ENCODE measurements around the gene TMEM87B.
A peak's percentile ranks its signal among the peaks of the same experiment; 100 is the strongest.
"Not testable (repeated sequence)": the region's sequence is repeated elsewhere in the genome, so short reads cannot be mapped to it uniquely, and the experiment has no call there.

The TMEM87B gene

DNA sequence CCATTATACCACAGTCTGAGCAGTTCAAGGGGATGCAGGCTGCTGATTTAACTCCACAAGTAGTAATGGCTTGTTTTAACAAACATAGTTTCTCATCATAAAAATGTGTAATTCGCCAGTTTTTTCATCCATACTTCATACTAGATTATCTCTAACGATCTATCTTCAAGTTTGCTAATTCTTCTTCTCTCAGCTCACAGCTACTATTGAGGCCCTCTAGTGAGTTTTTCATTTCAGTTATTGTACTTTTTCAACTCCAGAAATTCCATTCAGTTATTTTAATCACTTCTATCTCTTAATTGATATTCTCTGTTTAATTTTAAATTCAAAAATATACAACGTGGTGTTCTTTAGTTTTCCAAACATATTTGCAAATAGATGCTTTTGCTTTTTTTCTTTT, 20.1 kb upstream of the TMEM87B start:
- Histone ChIP-seq H2BK15ac (replicated peaks; ENCODE audit: low read depth) (peak overlapping the region; percentile 96), H4K8ac (ENCODE audit: low read depth, low read length) (no peak overlapping the region), H4K5ac (ENCODE audit: low read length) (no peak overlapping the region), H3K27me3 (ENCODE audit: insufficient read depth, low read length, poor library complexity) (no peaks in the 10 kb centered on the region), H3K4ac (ENCODE audit: low read depth, low read length) (no peak overlapping the region), H3K4me1 (ENCODE audit: control insufficient read depth, low read depth, low read length) (peaks cover 5% of the 10 kb centered on the region), H3K27ac (ENCODE audit: low read depth, low read length) (no peak overlapping the region), H3K23ac (ENCODE audit: low read length) (no peak overlapping the region), H2BK120ac (ENCODE audit: low read depth, low read length) (peak overlapping the region; percentile 12), H2BK5ac (ENCODE audit: low read length) (no peak overlapping the region), H3K18ac (ENCODE audit: low read length) (no peak overlapping the region), H3K56ac (ENCODE audit: low read length) (no peak overlapping the region), H3K4me2 (ENCODE audit: low read length) (no peak overlapping the region), H3K4me3 (ENCODE audit: low read length) (no peak overlapping the region), H3K36me3 (ENCODE audit: control insufficient read depth, insufficient read depth, low read length) (no peaks in the 10 kb centered on the region), H2AK5ac (ENCODE audit: low read length) (no peak overlapping the region), H3K79me2 (ENCODE audit: control insufficient read depth, insufficient read depth, low read length) (no peaks in the 10 kb centered on the region), H3K79me1 (ENCODE audit: low read length) (no peaks in the 10 kb centered on the region), H3K9ac (ENCODE audit: low read length) (no peak overlapping the region)
- no peak for DNase-seq
- no CpG with 5 or more reads among the region's 3 CpGs for WGBS (ENCODE audit: extremely low coverage, insufficient coverage, low lambda C conversion rate)

- Histone ChIP-seq H2BK5ac (ENCODE audit: low read length) (no peak overlapping the region), H3K4me2 (ENCODE audit: low read length) (no peak overlapping the region), H3K27ac (ENCODE audit: low read depth, low read length) (no peak overlapping the region), H3K4me3 (ENCODE audit: low read length) (no peak overlapping the region), H2BK15ac (replicated peaks; ENCODE audit: low read depth) (peak overlapping the region; percentile 74), H3K56ac (ENCODE audit: low read length) (no peak overlapping the region), H3K4me1 (ENCODE audit: control insufficient read depth, low read depth, low read length) (peaks cover 7% of the 10 kb centered on the region), H4K8ac (ENCODE audit: low read depth, low read length) (no peak overlapping the region), H3K79me1 (ENCODE audit: low read length) (no peaks in the 10 kb centered on the region), H3K4ac (ENCODE audit: low read depth, low read length) (peak overlapping the region; percentile 3), H3K36me3 (ENCODE audit: control insufficient read depth, insufficient read depth, low read length) (no peaks in the 10 kb centered on the region), H3K9ac (ENCODE audit: low read length) (no peak overlapping the region), H3K18ac (ENCODE audit: low read length) (peak overlapping the region; percentile 84), H2AK5ac (ENCODE audit: low read length) (no peak overlapping the region), H4K5ac (ENCODE audit: low read length) (no peak overlapping the region), H2BK120ac (ENCODE audit: low read depth, low read length) (no peak overlapping the region), H3K23ac (ENCODE audit: low read length) (no peak overlapping the region), H3K27me3 (ENCODE audit: insufficient read depth, low read length, poor library complexity) (no peaks in the 10 kb centered on the region), H3K79me2 (ENCODE audit: control insufficient read depth, insufficient read depth, low read length) (no peaks in the 10 kb centered on the region)
- WGBS (ENCODE audit: extremely low coverage, insufficient coverage, low lambda C conversion rate), result no CpG with 5 or more reads among the region's 1 CpG
- no peak for DNase-seq
These were observed 19.3 kb upstream of the TMEM87B start for GRCh38 chr2:112035786-112036185.

GRCh38 chr2:112039556-112039955, 15.5 kb upstream of the TMEM87B start:
- peak; percentile 82 for DNase-seq
- H4K5ac ChIP-seq (ENCODE audit: low read length); H3K4me2 ChIP-seq (ENCODE audit: low read length); H3K23ac ChIP-seq (ENCODE audit: low read length); H2BK15ac ChIP-seq (replicated peaks; ENCODE audit: low read depth); H3K36me3 ChIP-seq (ENCODE audit: control insufficient read depth, insufficient read depth, low read length); H3K4me3 ChIP-seq (ENCODE audit: low read length); H2AK5ac ChIP-seq (ENCODE audit: low read length); H3K79me1 ChIP-seq (ENCODE audit: low read length); H3K27me3 ChIP-seq (ENCODE audit: insufficient read depth, low read length, poor library complexity); H3K79me2 ChIP-seq (ENCODE audit: control insufficient read depth, insufficient read depth, low read length); H3K4me1 ChIP-seq (ENCODE audit: control insufficient read depth, low read depth, low read length): not testable (repeated sequence)
- peak overlapping the region; percentile 86 for H3K18ac ChIP-seq (ENCODE audit: low read length)
- H4K8ac ChIP-seq (ENCODE audit: low read depth, low read length), result peak overlapping the region; percentile 88
- peak overlapping the region; percentile 95 for H3K4ac ChIP-seq (ENCODE audit: low read depth, low read length)
- H2BK5ac ChIP-seq (ENCODE audit: low read length), result peak overlapping the region; percentile 93
- no CpG with 5 or more reads among the region's 12 CpGs for WGBS (ENCODE audit: extremely low coverage, insufficient coverage, low lambda C conversion rate)
- H3K9ac ChIP-seq (ENCODE audit: low read length), result peak overlapping the region; percentile 38
- peak overlapping the region; percentile 81 for H3K56ac ChIP-seq (ENCODE audit: low read length)
- peak overlapping the region; percentile 95 for H2BK120ac ChIP-seq (ENCODE audit: low read depth, low read length)
- H3K27ac ChIP-seq (ENCODE audit: low read depth, low read length), result peak overlapping the region; percentile 98

GRCh38 chr2:112040066-112040465, 15.0 kb upstream of the TMEM87B start:
- not testable (repeated sequence) for H3K36me3 ChIP-seq (ENCODE audit: control insufficient read depth, insufficient read depth, low read length); H3K4me3 ChIP-seq (ENCODE audit: low read length); H3K79me1 ChIP-seq (ENCODE audit: low read length); H3K79me2 ChIP-seq (ENCODE audit: control insufficient read depth, insufficient read depth, low read length); H3K23ac ChIP-seq (ENCODE audit: low read length); H2BK15ac ChIP-seq (replicated peaks; ENCODE audit: low read depth); H3K4me1 ChIP-seq (ENCODE audit: control insufficient read depth, low read depth, low read length); H3K4me2 ChIP-seq (ENCODE audit: low read length); H4K5ac ChIP-seq (ENCODE audit: low read length); H3K9ac ChIP-seq (ENCODE audit: low read length); H2AK5ac ChIP-seq (ENCODE audit: low read length); H2BK120ac ChIP-seq (ENCODE audit: low read depth, low read length); H4K8ac ChIP-seq (ENCODE audit: low read depth, low read length); H3K27me3 ChIP-seq (ENCODE audit: insufficient read depth, low read length, poor library complexity)
- Histone ChIP-seq H3K18ac (ENCODE audit: low read length) (peak overlapping the region; percentile 86), H3K56ac (ENCODE audit: low read length) (peak overlapping the region; percentile 81), H2BK5ac (ENCODE audit: low read length) (peak overlapping the region; percentile 93), H3K27ac (ENCODE audit: low read depth, low read length) (peak overlapping the region; percentile 98), H3K4ac (ENCODE audit: low read depth, low read length) (peak overlapping the region; percentile 95)
- peak; percentile 94 for DNase-seq
- no CpG with 5 or more reads among the region's 2 CpGs for WGBS (ENCODE audit: extremely low coverage, insufficient coverage, low lambda C conversion rate)

GRCh38 chr2:112041460-112041859, 13.6 kb upstream of the TMEM87B start:
- not testable (repeated sequence) for H4K8ac ChIP-seq (ENCODE audit: low read depth, low read length); H3K23ac ChIP-seq (ENCODE audit: low read length); H3K9ac ChIP-seq (ENCODE audit: low read length); H2BK120ac ChIP-seq (ENCODE audit: low read depth, low read length); H3K79me2 ChIP-seq (ENCODE audit: control insufficient read depth, insufficient read depth, low read length); H3K4me2 ChIP-seq (ENCODE audit: low read length); DNase-seq; H2BK15ac ChIP-seq (replicated peaks; ENCODE audit: low read depth); H3K4me3 ChIP-seq (ENCODE audit: low read length); H3K36me3 ChIP-seq (ENCODE audit: control insufficient read depth, insufficient read depth, low read length); H3K27me3 ChIP-seq (ENCODE audit: insufficient read depth, low read length, poor library complexity); H3K4me1 ChIP-seq (ENCODE audit: control insufficient read depth, low read depth, low read length); H2AK5ac ChIP-seq (ENCODE audit: low read length); H4K5ac ChIP-seq (ENCODE audit: low read length); H3K79me1 ChIP-seq (ENCODE audit: low read length)
- Histone ChIP-seq H3K27ac (ENCODE audit: low read depth, low read length) (peak overlapping the region; percentile 82), H3K56ac (ENCODE audit: low read length) (peak overlapping the region; percentile 80), H2BK5ac (ENCODE audit: low read length) (peak overlapping the region; percentile 64), H3K18ac (ENCODE audit: low read length) (peak overlapping the region; percentile 93), H3K4ac (ENCODE audit: low read depth, low read length) (peak overlapping the region; percentile 84)
- WGBS (ENCODE audit: extremely low coverage, insufficient coverage, low lambda C conversion rate), result no CpG with 5 or more reads among the region's 6 CpGs

- no peak overlapping the region for H3K27ac ChIP-seq (ENCODE audit: low read depth, low read length)
- DNase-seq, result no peak
- no peaks in the 10 kb centered on the region for H3K27me3 ChIP-seq (ENCODE audit: insufficient read depth, low read length, poor library complexity)
- no peak overlapping the region for H3K9ac ChIP-seq (ENCODE audit: low read length)
- H3K56ac ChIP-seq (ENCODE audit: low read length), result no peak overlapping the region
- no peak overlapping the region for H4K8ac ChIP-seq (ENCODE audit: low read depth, low read length)
- no peak overlapping the region for H3K4me3 ChIP-seq (ENCODE audit: low read length)
- H2BK120ac ChIP-seq (ENCODE audit: low read depth, low read length), result no peak overlapping the region
- no peaks in the 10 kb centered on the region for H3K79me1 ChIP-seq (ENCODE audit: low read length)
- no peaks in the 10 kb centered on the region for H3K36me3 ChIP-seq (ENCODE audit: control insufficient read depth, insufficient read depth, low read length)
- no peaks in the 10 kb centered on the region for H3K79me2 ChIP-seq (ENCODE audit: control insufficient read depth, insufficient read depth, low read length)
- no peak overlapping the region for H3K4ac ChIP-seq (ENCODE audit: low read depth, low read length)
- no peak overlapping the region for H3K23ac ChIP-seq (ENCODE audit: low read length)
- no peak overlapping the region for H2BK5ac ChIP-seq (ENCODE audit: low read length)
- peak overlapping the region; percentile 57 for H2BK15ac ChIP-seq (replicated peaks; ENCODE audit: low read depth)
- peaks cover 14% of the 10 kb centered on the region for H3K4me1 ChIP-seq (ENCODE audit: control insufficient read depth, low read depth, low read length)
- no peak overlapping the region for H2AK5ac ChIP-seq (ENCODE audit: low read length)
- H4K5ac ChIP-seq (ENCODE audit: low read length), result no peak overlapping the region
- H3K4me2 ChIP-seq (ENCODE audit: low read length), result no peak overlapping the region
- H3K18ac ChIP-seq (ENCODE audit: low read length), result no peak overlapping the region
These were observed 9.5 kb upstream of the TMEM87B start for GRCh38 chr2:112045446-112046014.

Data from mesendoderm (in vitro differentiated cells).